Calu3 (cell line): ENCODE data around the gene AGT. TPM values are rescaled to one million over a fixed set of nuclear protein-coding genes. Genes with fewer than 3 reads are reported as not detected.
"Not testable (repeated sequence)": the region's sequence is repeated elsewhere in the genome, so short reads cannot be mapped to it uniquely, and the experiment has no call there.

Experiments
- BruUV-seq: library from RNA; stranded (reverse); fragments of 400-500 nt; replicated peaks from 2 replicates; lab custom pipeline; 2021; lab: Mats Ljungman, UMichigan
- CTCF ChIA-PET: fragments of 300-600 bp; sonication (Branson Sonifier 250); formaldehyde crosslinking; loops from one replicate; lab custom pipeline; 2022; ENCODE audit warnings: antibody characterized with exemption; lab: Charles Lee
- DNase-seq: peaks from one replicate; pipeline ENCODE4 v3.0.0; 2022
- H3K27ac Mint-ChIP-seq: one replicate; pipeline ENCODE4 v1.8.0; 2022; ENCODE audit warnings: mixed read lengths; ENCODE audit not compliant: unreplicated experiment
- H3K27me3 Mint-ChIP-seq: one replicate; pipeline ENCODE4 v1.8.0; 2022; ENCODE audit warnings: mixed read lengths; ENCODE audit not compliant: unreplicated experiment
- H3K36me3 Mint-ChIP-seq: one replicate; pipeline ENCODE4 v1.8.0; 2022; ENCODE audit warnings: mild to moderate bottlenecking, moderate library complexity, mixed read lengths; ENCODE audit not compliant: insufficient read depth, unreplicated experiment
- H3K4me1 Mint-ChIP-seq: one replicate; pipeline ENCODE4 v1.8.0; 2022; ENCODE audit warnings: mild to moderate bottlenecking, low read depth, mixed read lengths; ENCODE audit not compliant: unreplicated experiment
- H3K4me3 Mint-ChIP-seq: one replicate; pipeline ENCODE4 v1.8.0; 2022; ENCODE audit warnings: mild to moderate bottlenecking, low read depth, moderate library complexity, mixed read lengths; ENCODE audit not compliant: unreplicated experiment
- H3K9me3 Mint-ChIP-seq: one replicate; pipeline ENCODE4 v1.8.0; 2022; ENCODE audit warnings: low read depth, mixed read lengths; ENCODE audit not compliant: unreplicated experiment
- CTCF ChIP-seq: fragments of 200-600 bp; IDR thresholded peaks from one replicate; pipeline ENCODE4 v1.8.0; 2022; ENCODE audit warnings: antibody characterized with exemption; ENCODE audit not compliant: unreplicated experiment
- intact Hi-C: fragments of 100-400 bp; cut with micrococcal nuclease; formaldehyde crosslinking; loops from one replicate; pipeline ENCODE4 v1.10.0; 2022; ENCODE audit not compliant: unreplicated experiment
- total RNA-seq: library from RNA; stranded (reverse); gene quantifications from 2 replicates; pipeline ENCODE4 v1.2.3, GENCODE V29; 2022

Gene AGT
- total RNA-seq, 1 experiment from 2014 or later = 27.5 TPM

- Mint-ChIP-seq H3K9me3 (no peaks in the 10 kb centered on the region), H3K4me1 (peaks cover 18% of the 10 kb centered on the region), H3K27ac (no peak overlapping the region), H3K4me3 (no peak overlapping the region), H3K36me3 (no peaks in the 10 kb centered on the region), H3K27me3 (no peaks in the 10 kb centered on the region)
- BruUV-seq = no TSS peak
- intact Hi-C loops = no loop called here
- CTCF ChIA-PET = interaction anchor here (1.0 kb wide), 1 partner anchor 14 kb away, joined by 3 read pairs; no protein-coding TSS in a partner anchor
- no peak for TF ChIP-seq CTCF
- DNase-seq = no peak
These were observed 17.1 kb upstream of the AGT start for GRCh38 chr1:230730977-230731376.

GRCh38 chr1:230728710-230729392 lies 14.9 kb upstream of the AGT start:
- TF ChIP-seq CTCF = no peak
- Mint-ChIP-seq H3K9me3 (no peaks in the 10 kb centered on the region), H3K27me3 (no peaks in the 10 kb centered on the region), H3K4me3 (no peak overlapping the region), H3K4me1 (peaks cover 9% of the 10 kb centered on the region), H3K36me3 (no peaks in the 10 kb centered on the region), H3K27ac (no peak overlapping the region)
- intact Hi-C loops = no loop called here
- BruUV-seq = no TSS peak
- CTCF ChIA-PET = no interaction called here
- no peak for DNase-seq

- intact Hi-C loops = no loop called here
- BruUV-seq = no TSS peak
- Mint-ChIP-seq H3K27me3 (no peaks in the 10 kb centered on the region), H3K4me1 (no peaks in the 10 kb centered on the region), H3K9me3 (peaks cover 4% of the 10 kb centered on the region), H3K36me3 (peaks cover 5% of the 10 kb centered on the region), H3K27ac (no peak overlapping the region), H3K4me3 (no peak overlapping the region)
- no peak for TF ChIP-seq CTCF
- no peak for DNase-seq
- CTCF ChIA-PET = no interaction called here
These were observed 11.5 kb upstream of the AGT start for GRCh38 chr1:230725256-230726012.

- CTCF ChIA-PET, H3K4me3 Mint-ChIP-seq, H3K27ac Mint-ChIP-seq, H3K4me1 Mint-ChIP-seq, DNase-seq, H3K9me3 Mint-ChIP-seq, BruUV-seq, H3K36me3 Mint-ChIP-seq, intact Hi-C loops, H3K27me3 Mint-ChIP-seq: not testable (repeated sequence)
These were observed 8.1 kb upstream of the AGT start for GRCh38 chr1:230721849-230722522.
